GM12878 (cell line): Measurements from ENCODE around the gene PLPP1. TPM values are rescaled to one million over a fixed set of nuclear protein-coding genes. Genes with fewer than 3 reads are reported as not detected.

Source experiments
- ATAC-seq: fragments of 200-7000 bp; cut with Tn5 transposase; 3 replicates; pipeline ENCODE4 v1.9.1; 2020; ENCODE audit warnings: mild to moderate bottlenecking, moderate library complexity
- BruUV-seq: library from RNA; stranded (reverse); fragments of 400-500 nt; replicated peaks from 2 replicates; lab custom pipeline; 2021; lab: Mats Ljungman, UMichigan
- CTCF ChIA-PET: fragments of 300-600 bp; sonication (Branson Sonifier 250); formaldehyde crosslinking; extraction: SDS; loops from one replicate; lab custom pipeline; 2021; ENCODE audit warnings: inconsistent platforms; lab: Yijun Ruan, JAX
- POLR2A ChIA-PET: fragments of 350-600 bp; formaldehyde crosslinking; extraction: SDS; loops from one replicate; lab custom pipeline; 2021; ENCODE audit warnings: inconsistent platforms; lab: Charles Lee
- RAD21 ChIA-PET: fragments of 300-600 bp; sonication (Branson Sonifier 250); formaldehyde crosslinking; loops from one replicate; lab custom pipeline; 2023; ENCODE audit warnings: antibody characterized with exemption; ENCODE audit not compliant: unreplicated experiment; lab: Charles Lee
- SMC1A ChIA-PET: fragments of 300-600 bp; sonication (Branson Sonifier 250); formaldehyde crosslinking; loops from one replicate; lab custom pipeline; 2023; ENCODE audit not compliant: unreplicated experiment, uncharacterized antibody; lab: Charles Lee
- DNase-seq: peaks from one replicate; pipeline ENCODE4 v3.0.0-alpha.2; 2011; ENCODE audit warnings: low read depth, low spot score
- FAIRE-seq: peaks from 3 replicates; lab custom pipeline; 2011; peaks lifted over from hg19 to GRCh38; lab: Jason Lieb, UNC
- H2AFZ ChIP-seq: 2 replicates; pipeline ENCODE4 v1.6.0; 2011; ENCODE audit warnings: low read depth, low read length, control low read depth; ENCODE audit not compliant: control insufficient read depth
- H3K27ac ChIP-seq: 2 replicates; pipeline ENCODE4 v1.5.1; 2011; ENCODE audit warnings: control low read depth; ENCODE audit not compliant: control insufficient read depth, insufficient read depth
- H3K27me3 ChIP-seq, 2 experiments: replicated peaks in 1 of 2; 2 replicates each; pipeline versions ENCODE4 v1.6.0 to v1.6.1; 2011; ENCODE audit warnings: low read length in 1 of 2; ENCODE audit not compliant: control insufficient read depth in 2 of 2, insufficient read depth in 2 of 2
- H3K36me3 ChIP-seq, 2 experiments: 2 replicates each; pipeline ENCODE4 v1.5.1; 2011; ENCODE audit warnings: low read length in 1 of 2; ENCODE audit not compliant: control insufficient read depth in 2 of 2, insufficient read depth in 2 of 2
- H3K4me1 ChIP-seq: 2 replicates; pipeline ENCODE4 v1.6.1; 2011; ENCODE audit warnings: mild to moderate bottlenecking, low read length, moderate library complexity, mixed read lengths; ENCODE audit not compliant: control insufficient read depth, insufficient read depth
- H3K4me2 ChIP-seq: 2 replicates; pipeline ENCODE4 v1.6.0; 2011; ENCODE audit warnings: control low read depth; ENCODE audit not compliant: control insufficient read depth, insufficient read depth
- H3K4me3 ChIP-seq: fragments of 200-600 bp; sonication (generic); 2 replicates; pipeline ENCODE4 v1.5.1; 2016
- H3K79me2 ChIP-seq: 2 replicates; pipeline ENCODE4 v1.6.0; 2011; ENCODE audit warnings: low read length; ENCODE audit not compliant: control insufficient read depth, insufficient read depth
- H3K9ac ChIP-seq: 2 replicates; pipeline ENCODE4 v1.8.0; 2011; ENCODE audit warnings: low read length, control low read depth, mixed read lengths; ENCODE audit not compliant: control insufficient read depth, insufficient read depth
- H3K9me3 ChIP-seq: replicated peaks from 3 replicates; pipeline ENCODE4 v1.5.1; 2011; ENCODE audit warnings: mild to moderate bottlenecking, low read length; ENCODE audit not compliant: control insufficient read depth, insufficient read depth
- H4K20me1 ChIP-seq: 2 replicates; pipeline ENCODE4 v1.6.0; 2011; ENCODE audit not compliant: control insufficient read depth, insufficient read depth
- ASH2L ChIP-seq: fragments of 300-600, 200-600 bp; sonication (generic); IDR thresholded peaks from 2 replicates; pipeline ENCODE4 v1.6.1; 2017; ENCODE audit warnings: low read depth, mild to moderate bottlenecking, borderline replicate concordance
- BCL11A ChIP-seq: IDR thresholded peaks from 2 replicates; pipeline ENCODE4 v1.6.1; 2011; ENCODE audit warnings: low read depth, low read length
- BRCA1 ChIP-seq: IDR thresholded peaks from 2 replicates; pipeline ENCODE4 v1.6.1; 2011; ENCODE audit warnings: low read depth, low read length, improper control_type of control experiment
- CHD2 ChIP-seq: IDR thresholded peaks from 2 replicates; pipeline ENCODE4 v1.6.1; 2011; ENCODE audit warnings: low read depth, low read length, improper control_type of control experiment, borderline replicate concordance
- EGR1 ChIP-seq, 2 experiments: IDR thresholded peaks; 1 replicate in 1 of 2; 2 replicates in 1 of 2; pipeline ENCODE4 v1.6.1; 2011 to 2012; ENCODE audit warnings: low read depth in 2 of 2, low read length in 2 of 2, borderline replicate concordance in 1 of 2, mild to moderate bottlenecking in 1 of 2, moderate library complexity in 1 of 2
- ETV6 ChIP-seq, 2 experiments: fragments of 450-650 bp in 1 of 2; IDR thresholded peaks in 1 of 2; conservative IDR thresholded peaks in 1 of 2; 2 replicates each; pipeline ENCODE4 v1.6.1; 2014; ENCODE audit warnings: antibody characterized with exemption in 1 of 2, borderline replicate concordance in 1 of 2, low read depth in 1 of 2, mild to moderate bottlenecking in 1 of 2, moderate library complexity in 1 of 2
- FOS ChIP-seq: IDR thresholded peaks from 3 replicates; pipeline ENCODE4 v1.6.1; 2011; ENCODE audit warnings: borderline replicate concordance; ENCODE audit not compliant: insufficient read length; ENCODE audit errors: extremely low read depth
- HDAC2 ChIP-seq: fragments of 200-600 bp; sonication (generic); IDR thresholded peaks from 2 replicates; pipeline ENCODE4 v1.6.1; 2017
- JUND ChIP-seq: IDR thresholded peaks from 2 replicates; pipeline ENCODE4 v1.6.1; 2012; ENCODE audit warnings: low read depth, mild to moderate bottlenecking, low read length, improper control_type of control experiment, moderate library complexity
- MYB ChIP-seq: fragments of 150-350 bp; IDR thresholded peaks from 2 replicates; pipeline ENCODE4 v1.6.1; 2014; ENCODE audit warnings: mild to moderate bottlenecking, low read depth, low read length, borderline replicate concordance
- NFYA ChIP-seq: IDR thresholded peaks from 2 replicates; pipeline ENCODE4 v1.6.1; 2011; ENCODE audit warnings: low read depth, mild to moderate bottlenecking, low read length, improper control_type of control experiment, borderline replicate concordance
- PAX8 ChIP-seq: fragments of 450-650 bp; IDR thresholded peaks from 2 replicates; pipeline ENCODE4 v1.6.1; 2017; ENCODE audit warnings: mild to moderate bottlenecking, moderate library complexity
- POLR2AphosphoS5 ChIP-seq: IDR thresholded peaks from 2 replicates; pipeline ENCODE4 v1.6.1; 2011; ENCODE audit warnings: mild to moderate bottlenecking, low read length, inconsistent platforms
- POU2F2 ChIP-seq: IDR thresholded peaks from 3 replicates; pipeline ENCODE4 v1.6.1; 2011; ENCODE audit warnings: low read depth, mild to moderate bottlenecking, low read length, borderline replicate concordance
- RCOR1 ChIP-seq: conservative IDR thresholded peaks from 2 replicates; pipeline ENCODE4 v1.6.1; 2012; ENCODE audit warnings: low read depth, low read length, improper control_type of control experiment
- SREBF1 ChIP-seq: IDR thresholded peaks from 2 replicates; pipeline ENCODE4 v1.6.1; 2012; ENCODE audit warnings: mild to moderate bottlenecking, low read length
- SRF ChIP-seq, 2 experiments: IDR thresholded peaks; 2 replicates each; pipeline ENCODE4 v1.6.1; 2011; ENCODE audit warnings: low read depth in 2 of 2, low read length in 2 of 2, mild to moderate bottlenecking in 1 of 2, moderate library complexity in 1 of 2
- TCF3 ChIP-seq: IDR thresholded peaks from 2 replicates; pipeline ENCODE4 v1.6.1; 2012; ENCODE audit warnings: low read depth, mild to moderate bottlenecking, low read length, borderline replicate concordance; ENCODE audit not compliant: insufficient read depth
- WGBS: methylation state at CpG from one replicate; pipeline ENCODE4 v1.1.6; 2016; ENCODE audit warnings: low lambda C conversion rate; ENCODE audit not compliant: insufficient replicate concordance, insufficient coverage; ENCODE audit errors: missing lambda C conversion rate; 5-methylcytosine and 5-hydroxymethylcytosine counted together
- in situ Hi-C: fragments of 300-500 bp; cut with MboI; formaldehyde crosslinking; loops from 9 replicates; pipeline ENCODE4 v1.14.3; 2018; ENCODE audit warnings: mixed read lengths
- intact Hi-C: fragments of 100-400 bp; cut with micrococcal nuclease; formaldehyde crosslinking; loops from one replicate; pipeline ENCODE4 v1.14.2; 2022; ENCODE audit not compliant: unreplicated experiment
- polyA plus RNA-seq, 11 experiments: library from polyadenylated mRNA; depleted of rRNA in 4 of 11; unstranded in 6 of 11; stranded (reverse) in 5 of 11; fragments of >200 nt; fragmentation: Nextera tagmentation in 4 of 11; fragmentation: Illumina TruSeq in 1 of 11; extraction: Ambion mirVana in 4 of 11; extraction: Trizol in 1 of 11; gene quantifications; 1 replicate in 1 of 11; 2 replicates in 10 of 11; pipeline versions ENCODE4 v1.2.1 to v1.2.3, GENCODE V29; 2011 to 2016; ENCODE audit warnings: inconsistent platforms in 2 of 11, missing spikeins in 2 of 11, low read depth in 1 of 11
- total RNA-seq, 4 experiments: library from RNA; depleted of rRNA in 3 of 4; stranded (reverse); fragments of >200 nt in 3 of 4; fragmentation: Illumina TruSeq in 1 of 4; extraction: Trizol in 1 of 4; gene quantifications; 2 replicates each; pipeline versions ENCODE4 v1.2.1 to v1.2.3, GENCODE V29; 2013 to 2021
- TF ChIP-seq, protein P1 (sequence below): fragments of 450-650 bp; formaldehyde crosslinking; IDR thresholded peaks from 2 replicates; pipeline ENCODE4 v1.5.0; 2022; ENCODE audit warnings: mild to moderate bottlenecking, missing genetic modification characterization
- TF ChIP-seq, protein P2 (sequence below): IDR thresholded peaks from 2 replicates; pipeline ENCODE4 v1.6.1; 2012; ENCODE audit warnings: low read depth, low read length, improper control_type of control experiment

Gene PLPP1
- total and polyA plus RNA-seq, 10 of the 15 experiments (the other 5 are each of a cell fraction or from before 2014, with no cell fraction given): 3.0 to 11.3 (median 8.1) TPM

DNA sequence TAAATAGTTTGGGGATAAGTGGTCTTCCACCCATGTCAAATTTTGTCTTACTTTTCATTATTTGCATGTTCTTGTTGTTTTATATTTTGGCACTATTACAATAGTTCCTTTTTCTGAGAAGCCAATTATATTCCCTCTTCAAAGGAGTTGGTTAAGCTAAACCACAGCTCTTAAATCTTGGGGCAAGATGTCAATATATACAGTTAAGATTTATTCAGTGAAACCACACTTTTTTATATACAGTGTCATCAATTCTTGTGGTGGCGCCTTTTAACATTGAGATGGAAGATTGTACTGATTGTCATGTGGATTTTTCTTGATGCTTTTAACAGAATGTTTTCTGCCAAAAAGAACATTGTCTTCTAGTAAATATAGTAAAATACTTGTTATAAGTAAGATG, 122.9 kb downstream of the PLPP1 start:
- 100% methylated on average over 1 of the region's 1 CpG for WGBS
- Histone ChIP-seq H4K20me1 (no peaks in the 10 kb centered on the region), H3K9me3 (no peaks in the 10 kb centered on the region; the same call in 2 of the 3 replicates), H2AFZ (no peak overlapping the region), H3K36me3 (peaks cover 0 to 10% of the 10 kb centered on the region in 2 experiments; a peak in 3 of 4 replicates), H3K4me1 (no peaks in the 10 kb centered on the region; the same call in 1 of the 2 replicates), H3K27ac (no peak overlapping the region), H3K27me3 (no peaks in the 10 kb centered on the region), H3K4me2 (no peak overlapping the region), H3K4me3 (no peak overlapping the region), H3K79me2 (no peaks in the 10 kb centered on the region), H3K9ac (no peak overlapping the region)
- no TSS peak for BruUV-seq
- POLR2A ChIA-PET: no interaction called here
- intact Hi-C loops: no loop called here
- in situ Hi-C loops: no loop called here
- SMC1A ChIA-PET: no interaction called here
- ATAC-seq (no peak), FAIRE-seq (no peak), DNase-seq (no peak)
- RAD21 ChIA-PET: interaction anchor here (1.2 kb wide), 1 partner anchor 280 kb away, joined by 3 read pairs; no protein-coding TSS in a partner anchor
- CTCF ChIA-PET: no interaction called here
- TF ChIP-seq SRF (IDR thresholded peaks at IDR 0.05; ENCODE audit: low read depth in 2 of 2, low read length in 2 of 2) (no peak), MYB (no peak), POU2F2 (no peak), PAX8 (no peak), EGR1 (IDR thresholded peaks at IDR 0.05; ENCODE audit: borderline replicate concordance in 1 of 2, low read depth in 2 of 2, low read length in 2 of 2) (no peak), NFYA (no peak), CHD2 (no peak), RCOR1 (no peak), TCF3 (no peak), BCL11A (no peak), BRCA1 (no peak), JUND (no peak), HDAC2 (no peak), SREBF1 (no peak), ETV6 (conservative IDR thresholded peaks at IDR 0.05 in 1 of 2, IDR thresholded peaks at IDR 0.05 in 1 of 2; ENCODE audit: borderline replicate concordance in 1 of 2, low read depth in 1 of 2) (no peak), ASH2L (no peak), POLR2AphosphoS5 (no peak), FOS (no peak)
- TF ChIP-seq, protein P1, sequence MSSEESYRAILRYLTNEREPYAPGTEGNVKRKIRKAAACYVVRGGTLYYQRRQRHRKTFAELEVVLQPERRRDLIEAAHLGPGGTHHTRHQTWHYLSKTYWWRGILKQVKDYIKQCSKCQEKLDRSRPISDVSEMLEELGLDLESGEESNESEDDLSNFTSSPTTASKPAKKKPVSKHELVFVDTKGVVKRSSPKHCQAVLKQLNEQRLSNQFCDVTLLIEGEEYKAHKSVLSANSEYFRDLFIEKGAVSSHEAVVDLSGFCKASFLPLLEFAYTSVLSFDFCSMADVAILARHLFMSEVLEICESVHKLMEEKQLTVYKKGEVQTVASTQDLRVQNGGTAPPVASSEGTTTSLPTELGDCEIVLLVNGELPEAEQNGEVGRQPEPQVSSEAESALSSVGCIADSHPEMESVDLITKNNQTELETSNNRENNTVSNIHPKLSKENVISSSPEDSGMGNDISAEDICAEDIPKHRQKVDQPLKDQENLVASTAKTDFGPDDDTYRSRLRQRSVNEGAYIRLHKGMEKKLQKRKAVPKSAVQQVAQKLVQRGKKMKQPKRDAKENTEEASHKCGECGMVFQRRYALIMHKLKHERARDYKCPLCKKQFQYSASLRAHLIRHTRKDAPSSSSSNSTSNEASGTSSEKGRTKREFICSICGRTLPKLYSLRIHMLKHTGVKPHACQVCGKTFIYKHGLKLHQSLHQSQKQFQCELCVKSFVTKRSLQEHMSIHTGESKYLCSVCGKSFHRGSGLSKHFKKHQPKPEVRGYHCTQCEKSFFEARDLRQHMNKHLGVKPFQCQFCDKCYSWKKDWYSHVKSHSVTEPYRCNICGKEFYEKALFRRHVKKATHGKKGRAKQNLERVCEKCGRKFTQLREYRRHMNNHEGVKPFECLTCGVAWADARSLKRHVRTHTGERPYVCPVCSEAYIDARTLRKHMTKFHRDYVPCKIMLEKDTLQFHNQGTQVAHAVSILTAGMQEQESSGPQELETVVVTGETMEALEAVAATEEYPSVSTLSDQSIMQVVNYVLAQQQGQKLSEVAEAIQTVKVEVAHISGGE: no peak
- TF ChIP-seq, protein P2, sequence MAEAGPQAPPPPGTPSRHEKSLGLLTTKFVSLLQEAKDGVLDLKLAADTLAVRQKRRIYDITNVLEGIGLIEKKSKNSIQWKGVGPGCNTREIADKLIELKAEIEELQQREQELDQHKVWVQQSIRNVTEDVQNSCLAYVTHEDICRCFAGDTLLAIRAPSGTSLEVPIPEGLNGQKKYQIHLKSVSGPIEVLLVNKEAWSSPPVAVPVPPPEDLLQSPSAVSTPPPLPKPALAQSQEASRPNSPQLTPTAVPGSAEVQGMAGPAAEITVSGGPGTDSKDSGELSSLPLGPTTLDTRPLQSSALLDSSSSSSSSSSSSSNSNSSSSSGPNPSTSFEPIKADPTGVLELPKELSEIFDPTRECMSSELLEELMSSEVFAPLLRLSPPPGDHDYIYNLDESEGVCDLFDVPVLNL: no peak
